ENCODE results near the gene STXBP6. TPM values are rescaled to one million over a fixed set of nuclear protein-coding genes. Genes with fewer than 3 reads are reported as not detected.

STXBP6 gene
- polyA plus RNA-seq, 1 donor (not counting 4 experiments of a cell fraction or from before 2014, with no cell fraction given), result 1.4 TPM

DNA sequence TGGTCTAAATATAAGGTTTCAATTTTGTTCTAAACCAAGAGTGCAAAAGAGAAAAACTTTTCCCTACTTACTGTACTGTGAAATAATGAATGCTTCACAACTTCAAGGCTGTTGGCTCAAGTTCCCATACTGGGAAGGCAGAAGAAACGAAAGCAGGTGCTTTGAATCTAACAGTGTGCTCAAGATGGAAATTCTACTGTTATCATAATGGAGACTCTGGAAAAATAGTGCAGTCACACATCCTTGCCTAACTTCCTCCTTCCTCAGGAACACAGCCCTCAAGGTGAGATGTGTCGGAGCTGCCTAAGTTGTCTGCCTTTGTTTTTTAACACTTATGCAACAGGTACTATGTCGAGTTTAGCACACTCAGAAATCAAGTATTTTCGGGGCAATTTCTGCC, 131.1 kb downstream of the STXBP6 start:
- Histone ChIP-seq H4K20me1 (ENCODE audit: control insufficient read depth, extremely low read depth, insufficient read depth, low read length) (no peaks in the 10 kb centered on the region), H3K27ac (ENCODE audit: control insufficient read depth, insufficient read depth, low read length) (no peak overlapping the region), H3K4me3 (ENCODE audit: control insufficient read depth in 2 of 3, extremely low read depth in 1 of 3, insufficient read depth in 2 of 3, low read depth in 1 of 3, low read length in 3 of 3) (no peak overlapping the region), H3K4me2 (ENCODE audit: control insufficient read depth, extremely low read depth, insufficient read depth, low read depth, low read length) (no peak overlapping the region), H3K4me1 (ENCODE audit: control insufficient read depth, extremely low read depth, insufficient read depth, low read length) (peaks cover 2% of the 10 kb centered on the region), H3K9me1 (ENCODE audit: control insufficient read depth, extremely low read depth, insufficient read depth, low read length) (no peaks in the 10 kb centered on the region), H3K9me3 (ENCODE audit: control insufficient read depth, low read depth, low read length) (no peaks in the 10 kb centered on the region), H3K79me2 (ENCODE audit: control insufficient read depth, insufficient read depth, low read length) (no peaks in the 10 kb centered on the region), H3K9ac (ENCODE audit: control insufficient read depth, extremely low read depth, insufficient read depth, low read length) (no peak overlapping the region), H2AFZ (ENCODE audit: control insufficient read depth, low read length) (no peak overlapping the region), H3K27me3 (ENCODE audit: control insufficient read depth, extremely low read depth, insufficient read depth, low read length) (no peaks in the 10 kb centered on the region), H3K36me3 (ENCODE audit: control insufficient read depth in 2 of 2, extremely low read depth in 1 of 2, insufficient read depth in 2 of 2, low read length in 2 of 2) (no peaks in the 10 kb centered on the region)
- no peak for DNase-seq (ENCODE audit: low read depth, low spot score)
- no peak for TF ChIP-seq EZH2 (IDR thresholded peaks at IDR 0.05; ENCODE audit: low read length)
- TF ChIP-seq, protein P1, sequence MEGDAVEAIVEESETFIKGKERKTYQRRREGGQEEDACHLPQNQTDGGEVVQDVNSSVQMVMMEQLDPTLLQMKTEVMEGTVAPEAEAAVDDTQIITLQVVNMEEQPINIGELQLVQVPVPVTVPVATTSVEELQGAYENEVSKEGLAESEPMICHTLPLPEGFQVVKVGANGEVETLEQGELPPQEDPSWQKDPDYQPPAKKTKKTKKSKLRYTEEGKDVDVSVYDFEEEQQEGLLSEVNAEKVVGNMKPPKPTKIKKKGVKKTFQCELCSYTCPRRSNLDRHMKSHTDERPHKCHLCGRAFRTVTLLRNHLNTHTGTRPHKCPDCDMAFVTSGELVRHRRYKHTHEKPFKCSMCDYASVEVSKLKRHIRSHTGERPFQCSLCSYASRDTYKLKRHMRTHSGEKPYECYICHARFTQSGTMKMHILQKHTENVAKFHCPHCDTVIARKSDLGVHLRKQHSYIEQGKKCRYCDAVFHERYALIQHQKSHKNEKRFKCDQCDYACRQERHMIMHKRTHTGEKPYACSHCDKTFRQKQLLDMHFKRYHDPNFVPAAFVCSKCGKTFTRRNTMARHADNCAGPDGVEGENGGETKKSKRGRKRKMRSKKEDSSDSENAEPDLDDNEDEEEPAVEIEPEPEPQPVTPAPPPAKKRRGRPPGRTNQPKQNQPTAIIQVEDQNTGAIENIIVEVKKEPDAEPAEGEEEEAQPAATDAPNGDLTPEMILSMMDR (optimal IDR thresholded peaks at IDR 0.05 in 1 of 3, IDR thresholded peaks at IDR 0.05 in 1 of 3, conservative IDR thresholded peaks at IDR 0.05 in 1 of 3; ENCODE audit: extremely low read depth in 1 of 3, insufficient read depth in 2 of 3, low read length in 3 of 3), result no peak
- dilution Hi-C loops (cut with MboI; ENCODE audit: extremely low pct_ligation_motif_present, low sequenced_read_pairs), result no loop called here
- FAIRE-seq, result no peak

DNA sequence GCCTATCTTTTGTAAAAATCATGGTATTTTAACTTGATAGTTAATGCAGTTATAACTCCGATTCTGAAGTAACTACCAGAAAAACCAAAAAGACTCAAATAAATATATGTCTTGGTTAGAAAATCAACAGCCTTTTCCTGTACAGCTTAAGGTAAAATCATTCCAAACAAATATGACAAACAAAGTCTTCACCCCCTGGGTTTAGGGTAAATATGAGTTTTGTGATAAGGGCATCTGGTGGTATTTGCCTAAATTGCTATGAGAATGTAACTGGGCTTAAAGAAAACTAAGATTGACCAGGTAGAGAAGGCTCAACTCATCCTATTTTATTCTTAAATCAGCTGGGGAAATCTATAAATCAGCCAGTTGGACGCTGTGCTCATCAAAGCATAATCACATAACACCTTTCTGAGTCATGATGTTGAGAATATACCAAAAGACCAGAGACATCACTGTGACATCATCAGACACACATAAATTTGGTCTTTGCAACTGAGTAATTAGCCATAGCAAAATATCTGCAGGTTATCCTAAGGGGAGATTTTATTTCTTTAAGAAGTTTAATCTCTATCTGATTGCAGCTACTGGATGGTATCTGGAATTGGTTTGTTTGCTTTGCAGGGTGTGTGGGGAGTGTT, 133.9 kb downstream of the STXBP6 start:
- no peaks in the 10 kb centered on the region for H3K36me3 ChIP-seq (ENCODE audit: control insufficient read depth in 2 of 2, extremely low read depth in 1 of 2, insufficient read depth in 2 of 2, low read length in 2 of 2)
- FAIRE-seq (no peak), DNase-seq (ENCODE audit: low read depth, low spot score) (no peak)
- no peaks in the 10 kb centered on the region for H3K4me1 ChIP-seq (ENCODE audit: control insufficient read depth, extremely low read depth, insufficient read depth, low read length)
- no peaks in the 10 kb centered on the region for H3K79me2 ChIP-seq (ENCODE audit: control insufficient read depth, insufficient read depth, low read length)
- no peak overlapping the region for H3K4me2 ChIP-seq (ENCODE audit: control insufficient read depth, extremely low read depth, insufficient read depth, low read depth, low read length)
- no peaks in the 10 kb centered on the region for H4K20me1 ChIP-seq (ENCODE audit: control insufficient read depth, extremely low read depth, insufficient read depth, low read length)
- H2AFZ ChIP-seq (ENCODE audit: control insufficient read depth, low read length), result no peak overlapping the region
- TF ChIP-seq, protein P1 (optimal IDR thresholded peaks at IDR 0.05 in 1 of 3, IDR thresholded peaks at IDR 0.05 in 1 of 3, conservative IDR thresholded peaks at IDR 0.05 in 1 of 3; ENCODE audit: extremely low read depth in 1 of 3, insufficient read depth in 2 of 3, low read length in 3 of 3), result no peak
- no peak for TF ChIP-seq EZH2 (IDR thresholded peaks at IDR 0.05; ENCODE audit: low read length)
- H3K9me3 ChIP-seq (ENCODE audit: control insufficient read depth, low read depth, low read length), result no peaks in the 10 kb centered on the region
- no peak overlapping the region for H3K9ac ChIP-seq (ENCODE audit: control insufficient read depth, extremely low read depth, insufficient read depth, low read length)
- H3K27me3 ChIP-seq (ENCODE audit: control insufficient read depth, extremely low read depth, insufficient read depth, low read length), result no peaks in the 10 kb centered on the region
- no peak overlapping the region for H3K27ac ChIP-seq (ENCODE audit: control insufficient read depth, insufficient read depth, low read length)
- dilution Hi-C loops (cut with MboI; ENCODE audit: extremely low pct_ligation_motif_present, low sequenced_read_pairs), result no loop called here
- H3K4me3 ChIP-seq (ENCODE audit: control insufficient read depth in 2 of 3, extremely low read depth in 1 of 3, insufficient read depth in 2 of 3, low read depth in 1 of 3, low read length in 3 of 3), result no peak overlapping the region
- no peaks in the 10 kb centered on the region for H3K9me1 ChIP-seq (ENCODE audit: control insufficient read depth, extremely low read depth, insufficient read depth, low read length)
